Right lobe of liver (tissue), 5 donors: ENCODE data around the gene IL36A. TPM values are rescaled to one million over a fixed set of nuclear protein-coding genes. Genes with fewer than 3 reads are reported as not detected.

Experiments
- small RNA-seq, 2 experiments: library from RNA; depleted of rRNA; stranded (forward); fragments of <200 nt; gene quantifications; one replicate each; pipeline ENCODE3, GENCODE V24; 2016
- total RNA-seq, 6 experiments: library from RNA; depleted of rRNA in 2 of 6; stranded (reverse); fragments of >200 nt in 2 of 6; fragmentation: NEBNext Ultra II Directional in 3 of 6; extraction: Animal tissue kit (Norgen Biotek cat#: 25700) in 3 of 6; gene quantifications; one replicate each; pipeline versions ENCODE4 v1.1.0 to v1.2.4, GENCODE V29; 2016 to 2023
- donor health status: DM: no; HTN: no; CAD: no.
- donor health status: DM: no; HTN: no; CAD: no.
- donor health status: DM: no; HTN: yes; CAD: no.
- donor health status: DM: no; HTN: yes; CAD: no.

IL36A gene
- total RNA-seq, 6 experiments from 2014 or later, result not detected

Small RNAs within 50 kb of the gene (small RNA-seq; reads per million reads assigned to genes)
- 0 reads per million in 2 experiments for gene HMGN2P23

Other genes with a start within 250 kb of the IL36A start
- gene CKAP2L, start 240.8 kb upstream of the IL36A start, total RNA-seq, result 1 to 10 TPM in 2 of 6 experiments, under 1 TPM in 4; 0.20 to 1.4 (median 0.66) TPM
- gene IL1A, start 221.0 kb upstream of the IL36A start, total RNA-seq, result not detected
- 1 to 10 TPM in 2 of 6 experiments, under 1 TPM in 3, not detected in 1; 0.19 to 4.1 (median 0.49) TPM for gene IL1B, start 168.7 kb upstream of the IL36A start, total RNA-seq
- gene IL37, start 94.3 kb upstream of the IL36A start, total RNA-seq, result not detected
- not detected for gene IL36G, start 27.5 kb upstream of the IL36A start, total RNA-seq
- gene IL36B, start 47.4 kb downstream of the IL36A start, total RNA-seq, result not detected
- not detected for gene IL36RN, start 53.7 kb downstream of the IL36A start, total RNA-seq
- not detected for gene IL1F10, start 62.5 kb downstream of the IL36A start, total RNA-seq
- 10 to 100 TPM; 14.5 to 98.1 (median 43.9) TPM for gene IL1RN, start 122.1 kb downstream of the IL36A start, total RNA-seq
- gene PSD4, start 168.5 kb downstream of the IL36A start, total RNA-seq, result 10 to 100 TPM; 38.0 to 77.8 (median 58.7) TPM